A549 (cell line): ENCODE results near the gene MADD.

ENCODE experiments used
- CEBPB ChIP-seq, 2 experiments: fragments of >200 bp in 1 of 2; sonication (Bioruptor Twin) in 1 of 2; formaldehyde crosslinking in 1 of 2; IDR thresholded peaks; 2 replicates each; pipeline ENCODE4 v1.6.1; 2012 to 2016
- CTCF ChIP-seq: fragments of >200 bp; sonication (Bioruptor Twin); formaldehyde crosslinking; IDR thresholded peaks from 3 replicates; pipeline ENCODE4 v1.5.1; 2016
- POLR2A ChIP-seq: IDR thresholded peaks from 2 replicates; pipeline ENCODE4 v1.6.1; 2012; ENCODE audit warnings: mild to moderate bottlenecking, low read length
- SMC3 ChIP-seq: fragments of >200 bp; sonication (Bioruptor Twin); formaldehyde crosslinking; IDR thresholded peaks from 3 replicates; pipeline ENCODE4 v1.6.1; 2018; ENCODE audit warnings: inconsistent platforms
- ZNF302 ChIP-seq: fragments of 250-450 bp; sonication (Bioruptor Pico); IDR thresholded peaks from 2 replicates; pipeline ENCODE4 v1.9.0; 2021; ENCODE audit warnings: inconsistent platforms, mild to moderate bottlenecking, moderate library complexity

- TF ChIP-seq POLR2A, result no peak
- TF ChIP-seq SMC3, result no peak
- TF ChIP-seq CTCF, result no peak
- no peak for TF ChIP-seq CEBPB (IDR thresholded peaks at IDR 0.05)
- no peak for TF ChIP-seq ZNF302
Observed at GRCh38 chr11:47245611-47246357, 24.1 kb upstream of the MADD start.
